H9 (cell line): ENCODE measurements around the gene LRRC31. TPM values are rescaled to one million over a fixed set of nuclear protein-coding genes. Genes with fewer than 3 reads are reported as not detected.

Experiments used
- DNase-seq: peaks from one replicate; pipeline ENCODE4 v3.0.0-alpha.2; 2017
- H2AFZ ChIP-seq: one replicate; pipeline ENCODE4 v1.6.1; 2013; ENCODE audit warnings: mild to moderate bottlenecking, low read length, control low read depth, moderate library complexity
- H2AK5ac ChIP-seq: 2 replicates; pipeline ENCODE4 v1.6.1; 2013; ENCODE audit warnings: low read length, control low read depth, mixed read lengths; ENCODE audit not compliant: insufficient read length
- H2BK120ac ChIP-seq: one replicate; pipeline ENCODE4 v1.6.1; 2013; ENCODE audit warnings: low read depth, mild to moderate bottlenecking, low read length, control low read depth, inconsistent platforms; ENCODE audit not compliant: poor library complexity, severe bottlenecking
- H2BK12ac ChIP-seq: 2 replicates; pipeline ENCODE4 v1.6.1; 2013; ENCODE audit warnings: low read length, control low read depth, mixed read lengths, low read depth; ENCODE audit not compliant: insufficient read length
- H2BK15ac ChIP-seq: 2 replicates; pipeline ENCODE4 v1.6.1; 2013; ENCODE audit warnings: low read depth, low read length, control low read depth
- H2BK20ac ChIP-seq: one replicate; pipeline ENCODE4 v1.6.1; 2013; ENCODE audit warnings: low read depth, mild to moderate bottlenecking, low read length, control low read depth, inconsistent platforms; ENCODE audit not compliant: poor library complexity, severe bottlenecking
- H2BK5ac ChIP-seq: 2 replicates; pipeline ENCODE4 v1.6.1; 2013; ENCODE audit warnings: low read length, control low read depth, mixed read lengths; ENCODE audit not compliant: insufficient read length
- H3K14ac ChIP-seq: 2 replicates; pipeline ENCODE4 v1.6.1; 2013; ENCODE audit warnings: low read length, control low read depth; ENCODE audit not compliant: insufficient read depth
- H3K18ac ChIP-seq: 2 replicates; pipeline ENCODE4 v1.6.1; 2013; ENCODE audit warnings: low read depth, mild to moderate bottlenecking, mixed read lengths, low read length, control low read depth; ENCODE audit not compliant: insufficient read length
- H3K23ac ChIP-seq: 2 replicates; pipeline ENCODE4 v1.6.1; 2013; ENCODE audit warnings: low read length, control low read depth, mixed read lengths, low read depth; ENCODE audit not compliant: insufficient read length
- H3K23me2 ChIP-seq: 2 replicates; pipeline ENCODE4 v1.6.1; 2013; ENCODE audit warnings: low read depth, mild to moderate bottlenecking, mixed read lengths, low read length, control low read depth; ENCODE audit not compliant: insufficient read length, poor library complexity, severe bottlenecking
- H3K27ac ChIP-seq: 2 replicates; pipeline ENCODE4 v1.5.1; 2013; ENCODE audit warnings: low read length, control low read depth, mixed read lengths, low read depth; ENCODE audit not compliant: insufficient read length
- H3K27me3 ChIP-seq: 2 replicates; pipeline ENCODE4 v1.6.1; 2013; ENCODE audit warnings: low read length, control low read depth, inconsistent platforms; ENCODE audit not compliant: insufficient read depth
- H3K4ac ChIP-seq: 2 replicates; pipeline ENCODE4 v1.6.1; 2013; ENCODE audit warnings: low read depth, mild to moderate bottlenecking, control low read depth, inconsistent platforms, low read length, moderate library complexity
- H3K4me1 ChIP-seq: 2 replicates; pipeline ENCODE4 v1.6.1; 2013; ENCODE audit warnings: low read length, control low read depth, inconsistent platforms; ENCODE audit not compliant: insufficient read depth
- H3K4me2 ChIP-seq: 2 replicates; pipeline ENCODE4 v1.6.1; 2013; ENCODE audit warnings: low read length, control low read depth, mixed read lengths; ENCODE audit not compliant: insufficient read length, insufficient read depth
- H3K56ac ChIP-seq: 2 replicates; pipeline ENCODE4 v1.6.1; 2013; ENCODE audit warnings: low read depth, mild to moderate bottlenecking, mixed read lengths, low read length, control low read depth; ENCODE audit not compliant: insufficient read length
- H3K79me1 ChIP-seq: 2 replicates; pipeline ENCODE4 v1.6.1; 2013; ENCODE audit warnings: low read depth, mild to moderate bottlenecking, moderate library complexity, low read length, control low read depth, inconsistent platforms; ENCODE audit not compliant: insufficient read depth, poor library complexity, severe bottlenecking
- H3K79me2 ChIP-seq: 2 replicates; pipeline ENCODE4 v1.6.1; 2013; ENCODE audit warnings: low read length, control low read depth, inconsistent platforms; ENCODE audit not compliant: insufficient read depth
- H3K9ac ChIP-seq: 2 replicates; pipeline ENCODE4 v1.6.1; 2013; ENCODE audit warnings: low read length, control low read depth, mixed read lengths; ENCODE audit not compliant: insufficient read length; ENCODE audit errors: extremely low read depth
- H3K9me3 ChIP-seq: one replicate; pipeline ENCODE4 v1.6.1; 2013; ENCODE audit warnings: low read depth, low read length, inconsistent platforms; ENCODE audit not compliant: control insufficient read depth
- H3T11ph ChIP-seq: one replicate; pipeline ENCODE4 v1.6.1; 2013; ENCODE audit warnings: mild to moderate bottlenecking, low read length, control low read depth, inconsistent platforms
- H4K20me1 ChIP-seq: one replicate; pipeline ENCODE4 v1.6.1; 2013; ENCODE audit not compliant: control insufficient read depth, insufficient read length, insufficient read depth
- H4K5ac ChIP-seq: 2 replicates; pipeline ENCODE4 v1.6.1; 2013; ENCODE audit warnings: low read depth, mild to moderate bottlenecking, mixed read lengths, low read length, control low read depth; ENCODE audit not compliant: insufficient read length
- H4K8ac ChIP-seq: replicated peaks from 2 replicates; pipeline ENCODE4 v1.6.1; 2013; ENCODE audit warnings: low read length, control low read depth, mixed read lengths, low read depth; ENCODE audit not compliant: insufficient read length
- H4K91ac ChIP-seq: 2 replicates; pipeline ENCODE4 v1.6.1; 2013; ENCODE audit warnings: low read depth, mild to moderate bottlenecking, moderate library complexity, mixed read lengths, low read length, control low read depth; ENCODE audit not compliant: insufficient read length
- H3K27ac Mint-ChIP-seq, 3 experiments: 2 replicates in 2 of 3; 3 replicates in 1 of 3; pipeline ENCODE4 v1.8.0; 2020 to 2021; ENCODE audit warnings: mixed read lengths in 3 of 3, mild to moderate bottlenecking in 1 of 3, moderate library complexity in 1 of 3
- H3K27me3 Mint-ChIP-seq: 2 replicates; pipeline ENCODE4 v1.8.0; 2021; ENCODE audit warnings: low read depth, mild to moderate bottlenecking, moderate library complexity, mixed read lengths
- H3K36me3 Mint-ChIP-seq, 3 experiments: 2 replicates in 2 of 3; 3 replicates in 1 of 3; pipeline ENCODE4 v1.8.0; 2020 to 2021; ENCODE audit warnings: low read depth in 3 of 3, mixed read lengths in 3 of 3; ENCODE audit not compliant: insufficient read depth in 1 of 3
- H3K4me1 Mint-ChIP-seq, 2 experiments: 2 replicates each; pipeline ENCODE4 v1.8.0; 2020; ENCODE audit warnings: mixed read lengths in 2 of 2
- H3K4me3 Mint-ChIP-seq, 2 experiments: 2 replicates in 1 of 2; 3 replicates in 1 of 2; pipeline ENCODE4 v1.8.0; 2020 to 2021; ENCODE audit warnings: mild to moderate bottlenecking in 2 of 2, mixed read lengths in 2 of 2, moderate library complexity in 1 of 2
- H3K9me3 Mint-ChIP-seq, 2 experiments: 2 replicates in 1 of 2; 3 replicates in 1 of 2; pipeline ENCODE4 v1.8.0; 2020; ENCODE audit warnings: mild to moderate bottlenecking in 2 of 2, mixed read lengths in 2 of 2, moderate library complexity in 1 of 2
- WGBS: extraction: QIAGEN DNeasy Blood & Tissue Kit; methylation state at CpG from one replicate; pipeline ENCODE4 v1.1.7; 2013; ENCODE audit warnings: missing lambda C conversion rate, low lambda C conversion rate, mixed read lengths; ENCODE audit not compliant: insufficient read length; ENCODE audit errors: extremely low coverage; 5-methylcytosine and 5-hydroxymethylcytosine counted together
- total RNA-seq: library from RNA; stranded (reverse); gene quantifications from 2 replicates; pipeline ENCODE4 v1.2.1, GENCODE V29; 2021
- TF ChIP-seq, protein P1 (sequence below): fragments of 200-600 bp; sonication (generic); conservative IDR thresholded peaks from 3 replicates; pipeline ENCODE4 v1.8.0; 2021; ENCODE audit warnings: antibody characterized with exemption, mild to moderate bottlenecking

LRRC31 gene
- total RNA-seq, 1 experiment from 2014 or later: not detected

GRCh38 chr3:169913323-169913722, 43.6 kb upstream of the LRRC31 start:
- TF ChIP-seq, protein P1, sequence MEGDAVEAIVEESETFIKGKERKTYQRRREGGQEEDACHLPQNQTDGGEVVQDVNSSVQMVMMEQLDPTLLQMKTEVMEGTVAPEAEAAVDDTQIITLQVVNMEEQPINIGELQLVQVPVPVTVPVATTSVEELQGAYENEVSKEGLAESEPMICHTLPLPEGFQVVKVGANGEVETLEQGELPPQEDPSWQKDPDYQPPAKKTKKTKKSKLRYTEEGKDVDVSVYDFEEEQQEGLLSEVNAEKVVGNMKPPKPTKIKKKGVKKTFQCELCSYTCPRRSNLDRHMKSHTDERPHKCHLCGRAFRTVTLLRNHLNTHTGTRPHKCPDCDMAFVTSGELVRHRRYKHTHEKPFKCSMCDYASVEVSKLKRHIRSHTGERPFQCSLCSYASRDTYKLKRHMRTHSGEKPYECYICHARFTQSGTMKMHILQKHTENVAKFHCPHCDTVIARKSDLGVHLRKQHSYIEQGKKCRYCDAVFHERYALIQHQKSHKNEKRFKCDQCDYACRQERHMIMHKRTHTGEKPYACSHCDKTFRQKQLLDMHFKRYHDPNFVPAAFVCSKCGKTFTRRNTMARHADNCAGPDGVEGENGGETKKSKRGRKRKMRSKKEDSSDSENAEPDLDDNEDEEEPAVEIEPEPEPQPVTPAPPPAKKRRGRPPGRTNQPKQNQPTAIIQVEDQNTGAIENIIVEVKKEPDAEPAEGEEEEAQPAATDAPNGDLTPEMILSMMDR: no peak
- Mint-ChIP-seq H3K27ac (no peak overlapping the region), H3K27me3 (no peaks in the 10 kb centered on the region), H3K4me3 (no peak overlapping the region), H3K36me3 (no peaks in the 10 kb centered on the region), H3K9me3 (no peaks in the 10 kb centered on the region; a peak in 2 of 5 replicates), H3K4me1 (no peaks in the 10 kb centered on the region)
- Histone ChIP-seq H2BK15ac (no peak overlapping the region), H3K4me1 (no peaks in the 10 kb centered on the region), H2BK20ac (no peak overlapping the region), H3K18ac (no peak overlapping the region), H3K79me1 (no peaks in the 10 kb centered on the region), H3K79me2 (no peaks in the 10 kb centered on the region), H4K20me1 (no peaks in the 10 kb centered on the region), H3K27me3 (no peaks in the 10 kb centered on the region), H2BK5ac (no peak overlapping the region), H3K23ac (no peak overlapping the region), H3K14ac (no peak overlapping the region), H4K91ac (no peak overlapping the region), H3K23me2 (no peaks in the 10 kb centered on the region), H2BK12ac (no peak overlapping the region), H3K27ac (no peak overlapping the region), H3K4me2 (no peak overlapping the region), H2BK120ac (no peak overlapping the region), H4K8ac (no peak overlapping the region), H3K9me3 (no peaks in the 10 kb centered on the region), H3K56ac (no peak overlapping the region), H2AFZ (no peak overlapping the region), H3T11ph (no peak overlapping the region), H3K9ac (no peak overlapping the region), H3K4ac (no peak overlapping the region), H2AK5ac (no peak overlapping the region), H4K5ac (no peak overlapping the region)
- WGBS: no CpG with 5 or more reads among the region's 3 CpGs
- no peak for DNase-seq
